ENCODE data around the gene APH1B. TPM values are rescaled to one million over a fixed set of nuclear protein-coding genes. Genes with fewer than 3 reads are reported as not detected.

The APH1B gene
- total and polyA plus RNA-seq, 2 of the 4 experiments (the other 2 are of a cell fraction) = 7.0 to 7.7 TPM

- Histone ChIP-seq H2BK20ac (ENCODE audit: low read depth, low read length) (no peak overlapping the region), H3K4me3 (ENCODE audit: insufficient read depth, low read depth, low read length) (no peak overlapping the region), H2AK5ac (ENCODE audit: low read depth, low read length) (no peak overlapping the region), H4K20me1 (ENCODE audit: insufficient read depth, low read length) (peaks cover 8% of the 10 kb centered on the region; the same call in 1 of the 2 replicates), H3K18ac (ENCODE audit: low read depth, low read length) (no peak overlapping the region), H4K8ac (ENCODE audit: low read depth in 2 of 2, low read length in 2 of 2) (no peak overlapping the region), H2AFZ (replicated peaks; ENCODE audit: low read length, poor library complexity) (no peak overlapping the region), H3K4ac (ENCODE audit: low read depth, low read length) (no peak overlapping the region), H3K27ac (ENCODE audit: insufficient read depth, low read length) (no peak overlapping the region), H3K23ac (ENCODE audit: low read depth, low read length) (no peak overlapping the region), H3K14ac (replicated peaks; ENCODE audit: low read depth, low read length) (0 out of 2 replicates have a peak overlapping the region, but pooled peaks have one; percentile 5), H4K5ac (ENCODE audit: low read depth, low read length) (no peak overlapping the region), H3K36me3 (ENCODE audit: control insufficient read depth, insufficient read depth, low read length) (peaks cover 2% of the 10 kb centered on the region), H3K56ac (ENCODE audit: extremely low read depth, insufficient read depth, low read length) (no peak overlapping the region), H2BK15ac (ENCODE audit: low read depth, low read length) (no peak overlapping the region), H3K9me1 (ENCODE audit: insufficient read depth, low read length) (peaks cover 7% of the 10 kb centered on the region), H2BK5ac (ENCODE audit: low read depth, low read length, poor library complexity, severe bottlenecking) (no peak overlapping the region), H2AK9ac (replicated peaks; ENCODE audit: low read depth, low read length, poor library complexity) (no peak overlapping the region), H3K79me1 (ENCODE audit: low read depth in 1 of 2, low read length in 2 of 2) (peaks cover 24 to 73% of the 10 kb centered on the region in 2 experiments), H3K9me3 (ENCODE audit: control insufficient read depth, insufficient read depth, low read length) (no peaks in the 10 kb centered on the region), H3K4me2 (ENCODE audit: low read depth, low read length) (no peak overlapping the region), H4K91ac (ENCODE audit: insufficient read depth, low read depth, low read length) (no peak overlapping the region), H3K4me1 (ENCODE audit: control insufficient read depth, insufficient read depth, low read length) (peaks cover 10% of the 10 kb centered on the region), H3K27me3 (ENCODE audit: control insufficient read depth, insufficient read depth, low read length) (no peaks in the 10 kb centered on the region), H3K9ac (ENCODE audit: low read depth, low read length) (no peak overlapping the region), H2BK120ac (ENCODE audit: low read depth, low read length) (no peak overlapping the region)
- 86% methylated on average over 1 of the region's 3 CpGs; no CpG with 5 or more reads in 1 of the 2 experiments for WGBS, 2 experiments (ENCODE audit: extremely low coverage in 2 of 2, insufficient read length in 1 of 2)
- ATAC-seq (ENCODE audit: low read depth) = no peak
- TF ChIP-seq RCOR1 (IDR thresholded peaks at IDR 0.05; ENCODE audit: insufficient replicate concordance, low read length) (no peak), CHD1 (IDR thresholded peaks at IDR 0.05; ENCODE audit: low read depth, low read length) (no peak), BHLHE40 (IDR thresholded peaks at IDR 0.05; ENCODE audit: low read depth, low read length) (no peak), MAFK (IDR thresholded peaks at IDR 0.05; ENCODE audit: low read depth, low read length) (no peak), RFX5 (IDR thresholded peaks at IDR 0.05; ENCODE audit: low read depth, low read length) (no peak), NFE2L2 (IDR thresholded peaks at IDR 0.05; ENCODE audit: low read depth, low read length) (no peak), CEBPB (IDR thresholded peaks at IDR 0.05; ENCODE audit: low read depth, low read length) (no peak), POLR2A (IDR thresholded peaks at IDR 0.05; ENCODE audit: low read depth, low read length) (no peak), MXI1 (IDR thresholded peaks at IDR 0.05; ENCODE audit: borderline replicate concordance, low read depth, low read length) (no peak), SMC3 (IDR thresholded peaks at IDR 0.05; ENCODE audit: low read depth, low read length) (no peak), RAD21 (IDR thresholded peaks at IDR 0.05; ENCODE audit: low read length) (no peak), MAZ (IDR thresholded peaks at IDR 0.05; ENCODE audit: borderline replicate concordance, low read depth, low read length) (no peak), FOS (IDR thresholded peaks at IDR 0.05; ENCODE audit: low read depth, low read length) (no peak)
- TF ChIP-seq, protein P1, sequence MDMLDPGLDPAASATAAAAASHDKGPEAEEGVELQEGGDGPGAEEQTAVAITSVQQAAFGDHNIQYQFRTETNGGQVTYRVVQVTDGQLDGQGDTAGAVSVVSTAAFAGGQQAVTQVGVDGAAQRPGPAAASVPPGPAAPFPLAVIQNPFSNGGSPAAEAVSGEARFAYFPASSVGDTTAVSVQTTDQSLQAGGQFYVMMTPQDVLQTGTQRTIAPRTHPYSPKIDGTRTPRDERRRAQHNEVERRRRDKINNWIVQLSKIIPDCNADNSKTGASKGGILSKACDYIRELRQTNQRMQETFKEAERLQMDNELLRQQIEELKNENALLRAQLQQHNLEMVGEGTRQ (IDR thresholded peaks at IDR 0.05; ENCODE audit: low read depth, low read length) = no peak
- TF ChIP-seq, protein P2, sequence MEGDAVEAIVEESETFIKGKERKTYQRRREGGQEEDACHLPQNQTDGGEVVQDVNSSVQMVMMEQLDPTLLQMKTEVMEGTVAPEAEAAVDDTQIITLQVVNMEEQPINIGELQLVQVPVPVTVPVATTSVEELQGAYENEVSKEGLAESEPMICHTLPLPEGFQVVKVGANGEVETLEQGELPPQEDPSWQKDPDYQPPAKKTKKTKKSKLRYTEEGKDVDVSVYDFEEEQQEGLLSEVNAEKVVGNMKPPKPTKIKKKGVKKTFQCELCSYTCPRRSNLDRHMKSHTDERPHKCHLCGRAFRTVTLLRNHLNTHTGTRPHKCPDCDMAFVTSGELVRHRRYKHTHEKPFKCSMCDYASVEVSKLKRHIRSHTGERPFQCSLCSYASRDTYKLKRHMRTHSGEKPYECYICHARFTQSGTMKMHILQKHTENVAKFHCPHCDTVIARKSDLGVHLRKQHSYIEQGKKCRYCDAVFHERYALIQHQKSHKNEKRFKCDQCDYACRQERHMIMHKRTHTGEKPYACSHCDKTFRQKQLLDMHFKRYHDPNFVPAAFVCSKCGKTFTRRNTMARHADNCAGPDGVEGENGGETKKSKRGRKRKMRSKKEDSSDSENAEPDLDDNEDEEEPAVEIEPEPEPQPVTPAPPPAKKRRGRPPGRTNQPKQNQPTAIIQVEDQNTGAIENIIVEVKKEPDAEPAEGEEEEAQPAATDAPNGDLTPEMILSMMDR (conservative IDR thresholded peaks at IDR 0.05; ENCODE audit: low read depth, low read length) = no peak
- TF ChIP-seq, protein P3, sequence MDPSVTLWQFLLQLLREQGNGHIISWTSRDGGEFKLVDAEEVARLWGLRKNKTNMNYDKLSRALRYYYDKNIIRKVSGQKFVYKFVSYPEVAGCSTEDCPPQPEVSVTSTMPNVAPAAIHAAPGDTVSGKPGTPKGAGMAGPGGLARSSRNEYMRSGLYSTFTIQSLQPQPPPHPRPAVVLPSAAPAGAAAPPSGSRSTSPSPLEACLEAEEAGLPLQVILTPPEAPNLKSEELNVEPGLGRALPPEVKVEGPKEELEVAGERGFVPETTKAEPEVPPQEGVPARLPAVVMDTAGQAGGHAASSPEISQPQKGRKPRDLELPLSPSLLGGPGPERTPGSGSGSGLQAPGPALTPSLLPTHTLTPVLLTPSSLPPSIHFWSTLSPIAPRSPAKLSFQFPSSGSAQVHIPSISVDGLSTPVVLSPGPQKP (IDR thresholded peaks at IDR 0.05; ENCODE audit: borderline replicate concordance, low read depth, low read length) = no peak
- no TSS peak for BruUV-seq (replicated peaks)
- CTCF ChIA-PET = no interaction called here
- POLR2A ChIA-PET (ENCODE audit: unreplicated experiment) = no interaction called here
- no peak for DNase-seq
- intact Hi-C loops (cut with micrococcal nuclease) = no loop called here
- dilution Hi-C loops (cut with HindIII; ENCODE audit: low sequenced_read_pairs, unreplicated experiment) = no loop called here
- in situ Hi-C loops (cut with MboI; ENCODE audit: low sequenced_read_pairs) = no loop called here
These were observed 37.3 kb upstream of the APH1B start for GRCh38 chr15:63240109-63240508.

Measured in IMR-90 (cell line).